GM19324 (cell line): ENCODE data around the gene VASP.
"Not testable (repeated sequence)": the region's sequence is repeated elsewhere in the genome, so short reads cannot be mapped to it uniquely, and the experiment has no call there.

Source experiments
- ATAC-seq: cut with Tn5 transposase; IDR thresholded peaks from one replicate; pipeline ENCODE4 v1.9.1; 2021; ENCODE audit warnings: mild to moderate bottlenecking, moderate library complexity; ENCODE audit not compliant: unreplicated experiment, low FRiP score

VASP gene

GRCh38 chr19:45496349-45496953, 10.8 kb upstream of the VASP start:
- ATAC-seq, result peak; percentile 18

- no peak for ATAC-seq
Measured at GRCh38 chr19:45497791-45498190, 9.5 kb upstream of the VASP start.

- ATAC-seq, result no peak
Measured at GRCh38 chr19:45498411-45499195, 8.7 kb upstream of the VASP start, which contains the start of gene PPM1N. Gene PPM1N (plus strand): TSS chr19:45498443. CDS start chr19:45498473, 30 bp downstream.

GRCh38 chr19:45499196-45500180, 7.8 kb upstream of the VASP start:
- ATAC-seq, result no peak

- ATAC-seq, result no peak
Measured at GRCh38 chr19:45500918-45501729, 6.2 kb upstream of the VASP start.

- no peak for ATAC-seq
Measured at GRCh38 chr19:45501730-45502014, 5.6 kb upstream of the VASP start.

- no peak for ATAC-seq
Measured at GRCh38 chr19:45502111-45502510, 5.2 kb upstream of the VASP start.

- ATAC-seq, result no peak
Measured at GRCh38 chr19:45503909-45504308, 3.4 kb upstream of the VASP start.

- no peak for ATAC-seq
Measured at GRCh38 chr19:45505151-45505995, 1.9 kb upstream of the VASP start.

- ATAC-seq, result no peak
Measured at GRCh38 chr19:45505996-45506245, 1.4 kb upstream of the VASP start.

GRCh38 chr19:45506246-45506988, 862 bp upstream of the VASP start:
- ATAC-seq, result peak; percentile 77

- no peak for ATAC-seq
Measured at GRCh38 chr19:45507872-45508416, 665 bp downstream of the VASP start.

- no peak for ATAC-seq
Measured at GRCh38 chr19:45508417-45508860, 1.2 kb downstream of the VASP start.

GRCh38 chr19:45508861-45509691, 1.8 kb downstream of the VASP start:
- no peak for ATAC-seq

- no peak for ATAC-seq
Measured at GRCh38 chr19:45509692-45510015, 2.4 kb downstream of the VASP start.

- not testable (repeated sequence) for ATAC-seq
Measured at GRCh38 chr19:45510352-45510751, 3.1 kb downstream of the VASP start.

- ATAC-seq, result no peak
Measured at GRCh38 chr19:45511074-45511473, 3.8 kb downstream of the VASP start.
